GM19455 (cell line): ENCODE measurements around the gene NTN1.
"Not testable (repeated sequence)": the region's sequence is repeated elsewhere in the genome, so short reads cannot be mapped to it uniquely, and the experiment has no call there.

Experiments
- ATAC-seq: cut with Tn5 transposase; IDR thresholded peaks from one replicate; pipeline ENCODE4 v1.9.1; 2021; ENCODE audit not compliant: unreplicated experiment

The NTN1 gene

GRCh38 chr17:9021158-9021991 lies at the start of gene NTN1:
TSS of gene NTN1 (plus strand) at chr17:9021510. CDS start at chr17:9022374, 864 bp downstream.
- ATAC-seq, result peak; percentile 65

- no peak for ATAC-seq
Observed at GRCh38 chr17:8975091-8975725, 46.1 kb upstream of the NTN1 start.

GRCh38 chr17:8976638-8977037 lies 44.7 kb upstream of the NTN1 start:
- ATAC-seq, result no peak

- ATAC-seq, result no peak
Observed at GRCh38 chr17:8979715-8980114, 41.6 kb upstream of the NTN1 start.

GRCh38 chr17:8981443-8981842 lies 39.9 kb upstream of the NTN1 start:
- no peak for ATAC-seq

- not testable (repeated sequence) for ATAC-seq
Observed at GRCh38 chr17:8984225-8984624, 37.1 kb upstream of the NTN1 start.

GRCh38 chr17:8985054-8985701 lies 36.1 kb upstream of the NTN1 start:
- no peak for ATAC-seq

- no peak for ATAC-seq
Observed at GRCh38 chr17:8986295-8986694, 35.0 kb upstream of the NTN1 start.

- ATAC-seq, result not testable (repeated sequence)
Observed at GRCh38 chr17:8988263-8988935, 32.9 kb upstream of the NTN1 start.

- no peak for ATAC-seq
Observed at GRCh38 chr17:8991514-8992285, 29.6 kb upstream of the NTN1 start.

- no peak for ATAC-seq
Observed at GRCh38 chr17:8994319-8994718, 27.0 kb upstream of the NTN1 start.

- no peak for ATAC-seq
Observed at GRCh38 chr17:8995711-8996110, 25.6 kb upstream of the NTN1 start.

GRCh38 chr17:8997994-8998628 lies 23.2 kb upstream of the NTN1 start:
- ATAC-seq, result no peak

- ATAC-seq, result no peak
Observed at GRCh38 chr17:9001559-9001958, 19.8 kb upstream of the NTN1 start.

GRCh38 chr17:9002227-9002605 lies 19.1 kb upstream of the NTN1 start:
- ATAC-seq, result no peak

- no peak for ATAC-seq
Observed at GRCh38 chr17:9002606-9003354, 18.5 kb upstream of the NTN1 start.

GRCh38 chr17:9003355-9004131 lies 17.8 kb upstream of the NTN1 start:
- no peak for ATAC-seq

- ATAC-seq, result no peak
Observed at GRCh38 chr17:9004132-9004960, 17.0 kb upstream of the NTN1 start.
